Measurements from ENCODE around the gene RFX3. TPM values are rescaled to one million over a fixed set of nuclear protein-coding genes. Genes with fewer than 3 reads are reported as not detected.

Gene RFX3
- total RNA-seq, 1 donor from 2014 or later, result 39.1 TPM

DNA sequence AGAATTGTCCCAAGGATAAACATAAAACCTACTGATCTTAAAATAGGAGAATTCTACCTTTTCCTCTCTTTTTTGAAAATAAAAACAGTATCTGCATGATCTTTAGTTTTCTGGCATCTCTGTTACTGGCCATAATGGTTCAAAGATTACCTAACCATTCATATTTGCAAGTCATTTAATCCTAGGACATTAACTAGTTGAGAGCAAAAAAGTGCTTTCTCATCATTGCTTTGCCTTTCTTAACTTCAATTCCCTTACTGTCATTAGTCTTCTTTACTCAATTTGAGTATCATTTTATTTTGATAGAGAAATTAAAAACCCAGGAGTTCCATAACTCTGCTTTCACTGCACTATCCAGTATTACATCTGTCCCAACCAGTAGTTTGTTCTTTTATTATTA lies 68.6 kb downstream of the RFX3 start:
- DNase-seq (no peak), ATAC-seq (ENCODE audit: low read depth) (no peak)
- intact Hi-C loops (cut with micrococcal nuclease), result no loop called here
- no peaks in the 10 kb centered on the region for H3K27me3 Mint-ChIP-seq
- CTCF ChIA-PET, result interaction anchor here (1.0 kb wide), 1 partner anchor 16 kb away, joined by 4 read pairs; no protein-coding TSS in a partner anchor
- POLR2A ChIA-PET, result no interaction called here
- peaks cover 3% of the 10 kb centered on the region for H3K36me3 Mint-ChIP-seq (ENCODE audit: low read depth)
- no peaks in the 10 kb centered on the region for H3K4me1 Mint-ChIP-seq
- no peaks in the 10 kb centered on the region for H3K9me3 Mint-ChIP-seq
- no peak overlapping the region for H3K4me3 Mint-ChIP-seq
- no peak overlapping the region for H3K27ac Mint-ChIP-seq
- TF ChIP-seq, protein P1, sequence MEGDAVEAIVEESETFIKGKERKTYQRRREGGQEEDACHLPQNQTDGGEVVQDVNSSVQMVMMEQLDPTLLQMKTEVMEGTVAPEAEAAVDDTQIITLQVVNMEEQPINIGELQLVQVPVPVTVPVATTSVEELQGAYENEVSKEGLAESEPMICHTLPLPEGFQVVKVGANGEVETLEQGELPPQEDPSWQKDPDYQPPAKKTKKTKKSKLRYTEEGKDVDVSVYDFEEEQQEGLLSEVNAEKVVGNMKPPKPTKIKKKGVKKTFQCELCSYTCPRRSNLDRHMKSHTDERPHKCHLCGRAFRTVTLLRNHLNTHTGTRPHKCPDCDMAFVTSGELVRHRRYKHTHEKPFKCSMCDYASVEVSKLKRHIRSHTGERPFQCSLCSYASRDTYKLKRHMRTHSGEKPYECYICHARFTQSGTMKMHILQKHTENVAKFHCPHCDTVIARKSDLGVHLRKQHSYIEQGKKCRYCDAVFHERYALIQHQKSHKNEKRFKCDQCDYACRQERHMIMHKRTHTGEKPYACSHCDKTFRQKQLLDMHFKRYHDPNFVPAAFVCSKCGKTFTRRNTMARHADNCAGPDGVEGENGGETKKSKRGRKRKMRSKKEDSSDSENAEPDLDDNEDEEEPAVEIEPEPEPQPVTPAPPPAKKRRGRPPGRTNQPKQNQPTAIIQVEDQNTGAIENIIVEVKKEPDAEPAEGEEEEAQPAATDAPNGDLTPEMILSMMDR (IDR thresholded peaks at IDR 0.05), result no peak

DNA sequence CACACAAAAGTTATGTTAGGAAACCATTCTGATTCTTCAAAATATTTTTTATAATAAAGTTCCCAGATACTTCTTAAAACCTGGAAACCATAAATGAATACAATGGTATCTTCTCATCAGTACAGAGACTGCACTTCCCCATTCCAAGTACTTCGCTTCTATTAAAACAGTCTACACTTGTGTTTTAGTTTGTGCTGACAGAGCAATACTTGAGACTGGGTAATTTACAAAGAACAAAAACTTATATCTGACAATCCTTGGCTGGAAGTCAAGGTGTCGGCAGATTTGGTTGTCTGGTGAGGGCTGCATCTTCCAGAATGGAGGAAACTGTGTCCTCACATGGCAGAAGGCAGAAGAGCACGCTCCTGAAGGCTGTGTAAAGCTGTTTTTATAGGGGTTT lies 70.1 kb downstream of the RFX3 start:
- Mint-ChIP-seq H3K4me3 (no peak overlapping the region), H3K27ac (no peak overlapping the region), H3K36me3 (ENCODE audit: low read depth) (peaks cover 5% of the 10 kb centered on the region), H3K27me3 (no peaks in the 10 kb centered on the region), H3K9me3 (no peaks in the 10 kb centered on the region), H3K4me1 (no peaks in the 10 kb centered on the region)
- ChIA-PET CTCF (no interaction called here), POLR2A (no interaction called here)
- TF ChIP-seq, protein P1 (IDR thresholded peaks at IDR 0.05), result no peak
- no peak for ATAC-seq (ENCODE audit: low read depth)
- no peak for DNase-seq
- intact Hi-C loops (cut with micrococcal nuclease), result no loop called here

DNA sequence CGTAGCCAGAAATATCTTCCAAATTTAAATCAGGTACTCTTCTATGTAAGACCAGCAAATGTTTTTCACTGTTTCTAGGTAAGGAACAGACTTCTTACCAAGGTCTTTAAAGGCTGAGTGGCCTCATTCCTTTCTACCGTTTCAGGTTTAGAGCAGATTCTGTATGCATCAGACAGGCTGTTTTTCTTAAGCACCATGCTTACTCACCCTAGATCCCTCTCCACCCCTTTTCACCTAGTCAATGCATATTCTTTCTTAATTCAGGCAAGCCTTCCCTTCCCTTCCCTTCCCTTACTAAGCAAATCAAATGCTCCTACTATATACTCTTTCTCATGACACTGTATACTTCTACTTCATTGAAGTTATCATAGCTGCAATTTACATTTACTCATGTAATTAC lies 70.7 kb downstream of the RFX3 start:
- ATAC-seq (ENCODE audit: low read depth), result no peak
- Mint-ChIP-seq H3K4me3 (no peak overlapping the region), H3K4me1 (no peaks in the 10 kb centered on the region), H3K27ac (no peak overlapping the region), H3K27me3 (no peaks in the 10 kb centered on the region), H3K9me3 (no peaks in the 10 kb centered on the region), H3K36me3 (ENCODE audit: low read depth) (peaks cover 5% of the 10 kb centered on the region)
- intact Hi-C loops (cut with micrococcal nuclease), result no loop called here
- TF ChIP-seq, protein P1 (IDR thresholded peaks at IDR 0.05), result no peak
- DNase-seq, result no peak
- ChIA-PET POLR2A (no interaction called here), CTCF (no interaction called here)

DNA sequence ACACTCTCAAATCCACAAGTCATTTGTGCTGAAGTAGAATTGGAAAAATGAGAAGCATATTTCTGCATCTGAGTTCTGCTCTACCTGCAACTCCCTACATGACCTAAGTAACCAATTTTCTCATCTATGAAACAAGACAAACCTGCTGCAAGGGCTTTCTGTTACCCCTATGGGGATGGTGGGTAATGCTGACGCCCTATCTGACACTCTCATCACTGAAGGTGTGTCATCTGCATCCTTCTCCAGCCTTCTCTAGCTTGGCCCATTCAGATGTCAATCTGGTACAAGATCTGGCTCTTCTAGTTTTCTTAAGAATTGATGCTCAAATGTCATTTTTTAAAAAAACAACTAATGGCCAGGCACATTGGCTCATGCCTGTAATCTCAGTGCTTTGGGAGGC lies 73.8 kb downstream of the RFX3 start:
- no peak for ATAC-seq (ENCODE audit: low read depth)
- Mint-ChIP-seq H3K36me3 (ENCODE audit: low read depth) (peaks cover 2% of the 10 kb centered on the region), H3K27me3 (no peaks in the 10 kb centered on the region), H3K9me3 (no peaks in the 10 kb centered on the region), H3K4me1 (no peaks in the 10 kb centered on the region), H3K4me3 (no peak overlapping the region), H3K27ac (no peak overlapping the region)
- POLR2A ChIA-PET, result no interaction called here
- CTCF ChIA-PET, result interaction anchor here (1.0 to 1.1 kb wide), 3 partner anchors 10 to 211 kb away, joined by 3 to 4 read pairs (median 3); no protein-coding TSS in a partner anchor
- intact Hi-C loops (cut with micrococcal nuclease), result no loop called here
- TF ChIP-seq, protein P1 (IDR thresholded peaks at IDR 0.05), result no peak
- DNase-seq, result no peak

DNA sequence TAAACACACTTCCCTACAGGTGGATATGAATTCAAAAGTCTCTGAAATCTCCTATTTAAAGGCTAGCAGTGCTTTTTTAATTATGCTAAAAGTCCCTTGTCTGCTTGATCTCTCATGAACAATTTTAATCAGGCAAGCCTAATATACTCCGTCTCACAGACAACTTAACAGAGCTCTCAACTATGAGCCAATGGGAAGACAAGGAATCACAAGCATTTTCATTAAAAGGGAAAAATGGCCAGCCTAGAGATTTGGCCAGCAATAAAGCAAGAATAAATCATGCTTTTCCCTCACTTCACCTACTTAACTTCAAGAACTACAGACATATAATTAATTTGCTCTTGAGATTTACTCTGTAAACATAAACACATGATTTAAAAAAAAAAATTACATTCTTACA lies 78.0 kb downstream of the RFX3 start:
- H3K4me3 Mint-ChIP-seq, result no peak overlapping the region
- intact Hi-C loops (cut with micrococcal nuclease), result loop anchor here (10.0 kb wide), 1 partner anchor 143 kb away; no protein-coding TSS in a partner anchor
- TF ChIP-seq, protein P1 (IDR thresholded peaks at IDR 0.05), result no peak
- H3K4me1 Mint-ChIP-seq, result no peaks in the 10 kb centered on the region
- ChIA-PET POLR2A (no interaction called here), CTCF (no interaction called here)
- ATAC-seq (ENCODE audit: low read depth) (no peak), DNase-seq (no peak)
- peaks cover 11% of the 10 kb centered on the region for H3K36me3 Mint-ChIP-seq (ENCODE audit: low read depth)
- H3K9me3 Mint-ChIP-seq, result peaks cover 2% of the 10 kb centered on the region
- no peak overlapping the region for H3K27ac Mint-ChIP-seq
- H3K27me3 Mint-ChIP-seq, result no peaks in the 10 kb centered on the region

All from activated B cell treated with CpG ODN at 0.5 μM for 24 hours (primary cell).